Upper lobe of left lung (tissue), 6 donors: Measurements from ENCODE around the gene CER1. TPM values are rescaled to one million over a fixed set of nuclear protein-coding genes. Genes with fewer than 3 reads are reported as not detected.

ENCODE experiments used
- ATAC-seq, 2 donors: fragments of 200-7000 bp; cut with Tn5 transposase; one replicate each; pipeline ENCODE4 v1.9.1; 2022; ENCODE audit warnings: mild to moderate bottlenecking in 2 of 2, moderate library complexity in 2 of 2; ENCODE audit not compliant: low FRiP score in 2 of 2
- DNase-seq, 2 donors: peaks; one replicate each; pipeline ENCODE4 v3.0.0-alpha.2; 2019 to 2020
- H3K27ac ChIP-seq, 4 donors: fragments of 200-600 bp; sonication (generic); one replicate each; pipeline ENCODE4 v1.5.1; 2016 to 2019
- H3K27me3 ChIP-seq, 4 donors: fragments of 200-600 bp; sonication (generic); one replicate each; pipeline ENCODE4 v1.5.1; 2017 to 2019
- H3K36me3 ChIP-seq, 4 donors: fragments of 200-600 bp; sonication (generic); one replicate each; pipeline ENCODE4 v1.5.1; 2016 to 2019
- H3K4me1 ChIP-seq, 4 donors: fragments of 200-600 bp; sonication (generic); one replicate each; pipeline ENCODE4 v1.5.1; 2018 to 2019
- H3K4me3 ChIP-seq, 4 donors: fragments of 200-600 bp; sonication (generic); one replicate each; pipeline ENCODE4 v1.5.1; 2017 to 2019; ENCODE audit warnings: mild to moderate bottlenecking in 2 of 4, moderate library complexity in 1 of 4
- H3K9me3 ChIP-seq, 4 donors: fragments of 200-600 bp; sonication (generic); one replicate each; pipeline ENCODE4 v1.5.1; 2018 to 2019
- CTCF ChIP-seq, 6 experiments: fragments of 450-650 bp in 4 of 6; fragments of 200-600 bp in 2 of 6; sonication (generic) in 2 of 6; IDR thresholded peaks; one replicate each; pipeline ENCODE4 v1.5.1; 2016 to 2019; ENCODE audit warnings: antibody characterized with exemption in 6 of 6
- EP300 ChIP-seq, 4 donors: sonication (generic); formaldehyde crosslinking; IDR thresholded peaks; one replicate each; pipeline ENCODE4 v1.5.1; 2017; ENCODE audit warnings: antibody characterized with exemption in 4 of 4, control low read depth in 2 of 4
- POLR2A ChIP-seq, 4 donors: fragments of 450-650 bp; IDR thresholded peaks; one replicate each; pipeline ENCODE4 v1.5.1; 2016 to 2017; ENCODE audit warnings: antibody characterized with exemption in 4 of 4, mild to moderate bottlenecking in 2 of 4
- POLR2AphosphoS5 ChIP-seq, 2 donors: sonication (generic); formaldehyde crosslinking; IDR thresholded peaks; one replicate each; pipeline ENCODE4 v1.5.1; 2017; ENCODE audit warnings: antibody characterized with exemption in 2 of 2
- WGBS, 2 donors: methylation state at CpG; one replicate each; pipeline ENCODE4 v1.1.5; 2017 to 2018; 5-methylcytosine and 5-hydroxymethylcytosine counted together
- total RNA-seq, 6 donors: library from RNA; depleted of rRNA in 4 of 6; stranded (reverse); fragments of >200 nt in 4 of 6; gene quantifications; one replicate each; pipeline versions ENCODE4 v1.1.0 to v1.2.1, GENCODE V29; 2016 to 2021
- donor health status: DM: no; HTN: no; CAD: no; lungs with moderate emphysema.
- donor health status: DM: no; HTN: yes; CAD: no; lungs with severe emphysema.

Gene CER1
- total RNA-seq, 6 donors from 2014 or later = not detected

GRCh38 chr9:14702200-14702720 lies 20.3 kb downstream of the CER1 start:
- WGBS, 2 donors = 66 to 69% methylated on average over 4 of the region's 4 CpGs
- no peak for ATAC-seq

GRCh38 chr9:14693251-14693861 lies 29.2 kb downstream of the CER1 start, which contains the start of gene ZDHHC21:
ZDHHC21 (minus strand) TSS chr9:14693432; CDS start chr9:14674340, 19,092 bp downstream.
- peak; percentile 39 to 54 for TF ChIP-seq POLR2AphosphoS5 (IDR thresholded peaks at IDR 0.05)
- TF ChIP-seq EP300 (IDR thresholded peaks at IDR 0.05) = no peak
- peak in 1 of 4 donors; percentile 71 for TF ChIP-seq POLR2A (IDR thresholded peaks at IDR 0.05)
- H3K4me3 ChIP-seq = peak within 1 kb of the TSS; percentile 69 to 94 (median 79)
- H3K27ac ChIP-seq = peak within 1 kb of the TSS; percentile 40 to 81 (median 48)
- peaks cover 0 to 12% (median 3%) of the 10 kb centered on the region in 4 donors for H3K36me3 ChIP-seq
- H3K4me1 ChIP-seq = peaks cover 8 to 29% (median 16%) of the 10 kb centered on the region in 4 donors
- DNase-seq = peak; percentile 75 to 96
- no peaks in the 10 kb centered on the region for H3K9me3 ChIP-seq
- H3K27me3 ChIP-seq = no peaks in the 10 kb centered on the region
- WGBS, 2 donors = 9 to 11% methylated on average over 5 to 19 of the region's 50 CpGs
- ATAC-seq = peak; percentile 90 to 96

More at GRCh38 chr9:14702200-14702720, 20.3 kb downstream of the CER1 start:
- no peak for DNase-seq
- Histone ChIP-seq H3K36me3 (no peaks in the 10 kb centered on the region), H3K4me1 (no peaks in the 10 kb centered on the region), H3K27me3 (no peaks in the 10 kb centered on the region), H3K9me3 (peaks cover 0 to 16% (median 12%) of the 10 kb centered on the region in 4 donors), H3K4me3 (no peak overlapping the region), H3K27ac (no peak overlapping the region)
- TF ChIP-seq POLR2AphosphoS5 (IDR thresholded peaks at IDR 0.05) (no peak), POLR2A (IDR thresholded peaks at IDR 0.05) (no peak), CTCF (IDR thresholded peaks at IDR 0.05) (no peak), EP300 (IDR thresholded peaks at IDR 0.05) (no peak)

- ATAC-seq = peak in 1 of 2 donors; percentile 54
- H3K27me3 ChIP-seq = no peaks in the 10 kb centered on the region
- H3K9me3 ChIP-seq = no peaks in the 10 kb centered on the region
- peak overlapping the region; percentile 40 to 81 (median 48) for H3K27ac ChIP-seq
- no peak for DNase-seq
- TF ChIP-seq CTCF (IDR thresholded peaks at IDR 0.05) (no peak), POLR2A (IDR thresholded peaks at IDR 0.05) (no peak), EP300 (IDR thresholded peaks at IDR 0.05) (no peak), POLR2AphosphoS5 (IDR thresholded peaks at IDR 0.05) (no peak)
- peak overlapping the region; percentile 69 to 94 (median 79) for H3K4me3 ChIP-seq
- 1 to 5% methylated on average over 12 to 13 of the region's 35 CpGs for WGBS, 2 donors
- H3K4me1 ChIP-seq = peaks cover 8 to 29% (median 16%) of the 10 kb centered on the region in 4 donors
- H3K36me3 ChIP-seq = peaks cover 0 to 15% (median 6%) of the 10 kb centered on the region in 4 donors
Observed at GRCh38 chr9:14692470-14693250, 29.9 kb downstream of the CER1 start.

- H3K4me3 ChIP-seq = peak overlapping the region in 2 of 4 donors; percentile 69 to 94
- H3K27ac ChIP-seq = peak overlapping the region in 3 of 4 donors; percentile 31 to 41 (median 34)
- peaks cover 0 to 25% (median 8%) of the 10 kb centered on the region in 4 donors for H3K36me3 ChIP-seq
- no peaks in the 10 kb centered on the region for H3K27me3 ChIP-seq
- no peak for DNase-seq
- ATAC-seq = no peak
- 63 to 68% methylated on average over 7 of the region's 7 CpGs for WGBS, 2 donors
- H3K4me1 ChIP-seq = peaks cover 8 to 29% (median 16%) of the 10 kb centered on the region in 4 donors
- H3K9me3 ChIP-seq = no peaks in the 10 kb centered on the region
- no peak for TF ChIP-seq POLR2AphosphoS5 (IDR thresholded peaks at IDR 0.05)
- TF ChIP-seq CTCF (IDR thresholded peaks at IDR 0.05) = no peak
- TF ChIP-seq POLR2A (IDR thresholded peaks at IDR 0.05) = no peak
- peak in 1 of 4 donors; percentile 58 for TF ChIP-seq EP300 (IDR thresholded peaks at IDR 0.05)
Observed at GRCh38 chr9:14690948-14691730, 31.4 kb downstream of the CER1 start.
